ENCODE measurements around the gene BTN3A1. TPM values are rescaled to one million over a fixed set of nuclear protein-coding genes. Genes with fewer than 3 reads are reported as not detected.
A peak's percentile ranks its signal among the peaks of the same experiment; 100 is the strongest.

BTN3A1 gene
- polyA plus RNA-seq, 1 donor from 2014 or later = 38.2 TPM

DNA sequence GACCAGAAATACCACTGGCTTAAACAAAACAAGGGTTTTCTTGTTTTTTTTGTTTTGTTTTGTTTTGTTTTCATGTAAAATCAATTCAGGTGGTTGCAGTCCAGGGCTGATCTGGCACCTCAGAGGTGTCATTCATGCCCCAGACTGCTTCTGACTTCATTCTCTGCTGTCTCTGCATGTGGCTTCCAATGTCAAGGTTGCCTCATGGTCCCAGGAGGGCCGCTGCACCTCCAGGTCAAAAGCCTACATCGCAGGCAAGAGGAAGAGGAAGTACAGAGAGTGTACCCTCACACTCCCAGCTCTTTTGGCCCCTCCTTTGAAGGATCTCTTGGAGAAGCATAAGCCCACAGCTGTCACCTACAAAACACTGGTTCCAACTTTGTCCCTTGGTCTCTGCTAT, 1.4 kb upstream of the BTN3A1 start:
- Histone ChIP-seq H3K79me2 (replicated peaks; ENCODE audit: insufficient read depth, low read length) (no peaks in the 10 kb centered on the region), H3K9me2 (ENCODE audit: insufficient read depth, low read length) (no peaks in the 10 kb centered on the region), H3K36me3 (ENCODE audit: insufficient read depth, low read length) (no peaks in the 10 kb centered on the region), H3K9ac (ENCODE audit: low read length) (no peak overlapping the region), H3K9me3 (ENCODE audit: low read length) (no peaks in the 10 kb centered on the region), H3K27me3 (ENCODE audit: insufficient read depth, low read depth, low read length) (no peaks in the 10 kb centered on the region), H3K27ac (ENCODE audit: low read length) (no peak overlapping the region), H4K20me1 (ENCODE audit: insufficient read depth) (no peaks in the 10 kb centered on the region), H3K4me2 (ENCODE audit: low read length) (no peak overlapping the region), H2AFZ (ENCODE audit: low read depth, low read length) (no peak overlapping the region), H3K4me3 (ENCODE audit: low read length) (no peak overlapping the region), H3F3A (ENCODE audit: insufficient read depth, low read length, poor library complexity, severe bottlenecking) (no peaks in the 10 kb centered on the region)
- TF ChIP-seq MXI1 (conservative IDR thresholded peaks at IDR 0.05; ENCODE audit: poor library complexity, severe bottlenecking) (no peak), RAD21 (conservative IDR thresholded peaks at IDR 0.05) (no peak), TAF1 (IDR thresholded peaks at IDR 0.05; ENCODE audit: low read depth) (no peak), EZH2 (IDR thresholded peaks at IDR 0.05; ENCODE audit: borderline replicate concordance, insufficient read depth, low read length, poor library complexity, severe bottlenecking) (no peak), SMC3 (conservative IDR thresholded peaks at IDR 0.05; ENCODE audit: poor library complexity) (no peak), EP300 (conservative IDR thresholded peaks at IDR 0.05; ENCODE audit: poor library complexity, severe bottlenecking) (no peak), POLR2AphosphoS5 (IDR thresholded peaks at IDR 0.05) (no peak)
- TF ChIP-seq, protein P1, sequence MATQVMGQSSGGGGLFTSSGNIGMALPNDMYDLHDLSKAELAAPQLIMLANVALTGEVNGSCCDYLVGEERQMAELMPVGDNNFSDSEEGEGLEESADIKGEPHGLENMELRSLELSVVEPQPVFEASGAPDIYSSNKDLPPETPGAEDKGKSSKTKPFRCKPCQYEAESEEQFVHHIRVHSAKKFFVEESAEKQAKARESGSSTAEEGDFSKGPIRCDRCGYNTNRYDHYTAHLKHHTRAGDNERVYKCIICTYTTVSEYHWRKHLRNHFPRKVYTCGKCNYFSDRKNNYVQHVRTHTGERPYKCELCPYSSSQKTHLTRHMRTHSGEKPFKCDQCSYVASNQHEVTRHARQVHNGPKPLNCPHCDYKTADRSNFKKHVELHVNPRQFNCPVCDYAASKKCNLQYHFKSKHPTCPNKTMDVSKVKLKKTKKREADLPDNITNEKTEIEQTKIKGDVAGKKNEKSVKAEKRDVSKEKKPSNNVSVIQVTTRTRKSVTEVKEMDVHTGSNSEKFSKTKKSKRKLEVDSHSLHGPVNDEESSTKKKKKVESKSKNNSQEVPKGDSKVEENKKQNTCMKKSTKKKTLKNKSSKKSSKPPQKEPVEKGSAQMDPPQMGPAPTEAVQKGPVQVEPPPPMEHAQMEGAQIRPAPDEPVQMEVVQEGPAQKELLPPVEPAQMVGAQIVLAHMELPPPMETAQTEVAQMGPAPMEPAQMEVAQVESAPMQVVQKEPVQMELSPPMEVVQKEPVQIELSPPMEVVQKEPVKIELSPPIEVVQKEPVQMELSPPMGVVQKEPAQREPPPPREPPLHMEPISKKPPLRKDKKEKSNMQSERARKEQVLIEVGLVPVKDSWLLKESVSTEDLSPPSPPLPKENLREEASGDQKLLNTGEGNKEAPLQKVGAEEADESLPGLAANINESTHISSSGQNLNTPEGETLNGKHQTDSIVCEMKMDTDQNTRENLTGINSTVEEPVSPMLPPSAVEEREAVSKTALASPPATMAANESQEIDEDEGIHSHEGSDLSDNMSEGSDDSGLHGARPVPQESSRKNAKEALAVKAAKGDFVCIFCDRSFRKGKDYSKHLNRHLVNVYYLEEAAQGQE (IDR thresholded peaks at IDR 0.05; ENCODE audit: borderline replicate concordance) = no peak
- TF ChIP-seq, protein P2, sequence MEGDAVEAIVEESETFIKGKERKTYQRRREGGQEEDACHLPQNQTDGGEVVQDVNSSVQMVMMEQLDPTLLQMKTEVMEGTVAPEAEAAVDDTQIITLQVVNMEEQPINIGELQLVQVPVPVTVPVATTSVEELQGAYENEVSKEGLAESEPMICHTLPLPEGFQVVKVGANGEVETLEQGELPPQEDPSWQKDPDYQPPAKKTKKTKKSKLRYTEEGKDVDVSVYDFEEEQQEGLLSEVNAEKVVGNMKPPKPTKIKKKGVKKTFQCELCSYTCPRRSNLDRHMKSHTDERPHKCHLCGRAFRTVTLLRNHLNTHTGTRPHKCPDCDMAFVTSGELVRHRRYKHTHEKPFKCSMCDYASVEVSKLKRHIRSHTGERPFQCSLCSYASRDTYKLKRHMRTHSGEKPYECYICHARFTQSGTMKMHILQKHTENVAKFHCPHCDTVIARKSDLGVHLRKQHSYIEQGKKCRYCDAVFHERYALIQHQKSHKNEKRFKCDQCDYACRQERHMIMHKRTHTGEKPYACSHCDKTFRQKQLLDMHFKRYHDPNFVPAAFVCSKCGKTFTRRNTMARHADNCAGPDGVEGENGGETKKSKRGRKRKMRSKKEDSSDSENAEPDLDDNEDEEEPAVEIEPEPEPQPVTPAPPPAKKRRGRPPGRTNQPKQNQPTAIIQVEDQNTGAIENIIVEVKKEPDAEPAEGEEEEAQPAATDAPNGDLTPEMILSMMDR (IDR thresholded peaks at IDR 0.05; ENCODE audit: poor library complexity, severe bottlenecking) = no peak

DNA sequence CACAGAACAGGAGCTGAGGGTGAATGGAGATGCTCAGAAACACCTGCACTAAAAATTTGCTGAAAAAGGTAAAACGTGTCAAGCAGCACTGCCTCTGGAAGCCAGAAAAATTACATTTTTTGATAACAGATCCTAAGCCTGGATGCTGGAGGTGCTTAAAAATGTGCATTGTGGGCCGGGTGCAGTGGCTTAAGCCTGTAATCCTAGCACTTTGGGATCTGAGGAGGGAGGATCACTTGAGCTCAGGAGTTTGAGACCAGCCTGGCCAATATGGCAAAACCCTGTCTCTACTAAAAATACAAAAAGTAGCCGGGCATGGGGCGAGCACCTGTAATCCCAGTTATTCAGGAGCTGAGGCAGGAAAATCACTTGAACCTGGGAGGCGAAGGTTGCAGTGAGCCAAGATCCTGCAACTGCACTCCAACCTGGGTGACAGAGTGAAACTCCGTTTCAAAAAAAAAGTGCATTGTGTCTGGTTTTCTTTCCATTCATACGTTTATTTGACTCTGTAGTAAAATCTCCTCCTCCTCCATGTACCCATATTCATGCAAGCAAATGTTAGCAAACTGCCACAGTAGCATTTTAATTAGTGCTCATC, 587 bp upstream of the BTN3A1 start:
- TF ChIP-seq MXI1 (conservative IDR thresholded peaks at IDR 0.05; ENCODE audit: poor library complexity, severe bottlenecking) (no peak), POLR2AphosphoS5 (IDR thresholded peaks at IDR 0.05) (no peak), EP300 (conservative IDR thresholded peaks at IDR 0.05; ENCODE audit: poor library complexity, severe bottlenecking) (no peak), RAD21 (conservative IDR thresholded peaks at IDR 0.05) (no peak), EZH2 (IDR thresholded peaks at IDR 0.05; ENCODE audit: borderline replicate concordance, insufficient read depth, low read length, poor library complexity, severe bottlenecking) (no peak), SMC3 (conservative IDR thresholded peaks at IDR 0.05; ENCODE audit: poor library complexity) (no peak), TAF1 (IDR thresholded peaks at IDR 0.05; ENCODE audit: low read depth) (no peak)
- TF ChIP-seq, protein P1 (IDR thresholded peaks at IDR 0.05; ENCODE audit: borderline replicate concordance) = no peak
- TF ChIP-seq, protein P2 (IDR thresholded peaks at IDR 0.05; ENCODE audit: poor library complexity, severe bottlenecking) = no peak
- Histone ChIP-seq H2AFZ (ENCODE audit: low read depth, low read length) (no peak overlapping the region), H3K9ac (ENCODE audit: low read length) (peak overlapping the region; percentile 67), H3K4me2 (ENCODE audit: low read length) (no peak overlapping the region), H3K27ac (ENCODE audit: low read length) (peak overlapping the region; percentile 72), H3K36me3 (ENCODE audit: insufficient read depth, low read length) (no peaks in the 10 kb centered on the region), H3K79me2 (replicated peaks; ENCODE audit: insufficient read depth, low read length) (no peaks in the 10 kb centered on the region), H3K9me2 (ENCODE audit: insufficient read depth, low read length) (no peaks in the 10 kb centered on the region), H3K27me3 (ENCODE audit: insufficient read depth, low read depth, low read length) (no peaks in the 10 kb centered on the region), H3K9me3 (ENCODE audit: low read length) (no peaks in the 10 kb centered on the region), H3F3A (ENCODE audit: insufficient read depth, low read length, poor library complexity, severe bottlenecking) (no peaks in the 10 kb centered on the region), H3K4me3 (ENCODE audit: low read length) (peak overlapping the region; percentile 67), H4K20me1 (ENCODE audit: insufficient read depth) (no peaks in the 10 kb centered on the region)

All from neural cell (in vitro differentiated cells).